ENCODE results near the gene TUBGCP6.

The TUBGCP6 gene

GRCh38 chr22:50189849-50190181 is 55.0 kb downstream of the TUBGCP6 start:
- no peak for DNase-seq (ENCODE audit: low read depth)
- peak overlapping the region; percentile 56 for H3K4me3 ChIP-seq (ENCODE audit: low read depth, low read length)
- TF ChIP-seq MYC (IDR thresholded peaks at IDR 0.05; ENCODE audit: low read depth, low read length) (no peak), POLR2A (IDR thresholded peaks at IDR 0.05; ENCODE audit: extremely low read depth, insufficient read length) (no peak), MAX (IDR thresholded peaks at IDR 0.05; ENCODE audit: low read depth, low read length) (no peak), CTCF (IDR thresholded peaks at IDR 0.05; ENCODE audit: low read depth, low read length) (no peak)

GRCh38 chr22:50189184-50189848 is 55.5 kb downstream of the TUBGCP6 start:
- TF ChIP-seq POLR2A (IDR thresholded peaks at IDR 0.05; ENCODE audit: extremely low read depth, insufficient read length) (no peak), MAX (IDR thresholded peaks at IDR 0.05; ENCODE audit: low read depth, low read length) (no peak), MYC (IDR thresholded peaks at IDR 0.05; ENCODE audit: low read depth, low read length) (no peak), CTCF (IDR thresholded peaks at IDR 0.05; ENCODE audit: low read depth, low read length) (no peak)
- H3K4me3 ChIP-seq (ENCODE audit: low read depth, low read length) = no peak overlapping the region
- DNase-seq (ENCODE audit: low read depth) = no peak

- H3K4me3 ChIP-seq (ENCODE audit: low read depth, low read length) = no peak overlapping the region
- DNase-seq (ENCODE audit: low read depth) = no peak
Measured at GRCh38 chr22:50188356-50188755, 56.5 kb downstream of the TUBGCP6 start.

DNA sequence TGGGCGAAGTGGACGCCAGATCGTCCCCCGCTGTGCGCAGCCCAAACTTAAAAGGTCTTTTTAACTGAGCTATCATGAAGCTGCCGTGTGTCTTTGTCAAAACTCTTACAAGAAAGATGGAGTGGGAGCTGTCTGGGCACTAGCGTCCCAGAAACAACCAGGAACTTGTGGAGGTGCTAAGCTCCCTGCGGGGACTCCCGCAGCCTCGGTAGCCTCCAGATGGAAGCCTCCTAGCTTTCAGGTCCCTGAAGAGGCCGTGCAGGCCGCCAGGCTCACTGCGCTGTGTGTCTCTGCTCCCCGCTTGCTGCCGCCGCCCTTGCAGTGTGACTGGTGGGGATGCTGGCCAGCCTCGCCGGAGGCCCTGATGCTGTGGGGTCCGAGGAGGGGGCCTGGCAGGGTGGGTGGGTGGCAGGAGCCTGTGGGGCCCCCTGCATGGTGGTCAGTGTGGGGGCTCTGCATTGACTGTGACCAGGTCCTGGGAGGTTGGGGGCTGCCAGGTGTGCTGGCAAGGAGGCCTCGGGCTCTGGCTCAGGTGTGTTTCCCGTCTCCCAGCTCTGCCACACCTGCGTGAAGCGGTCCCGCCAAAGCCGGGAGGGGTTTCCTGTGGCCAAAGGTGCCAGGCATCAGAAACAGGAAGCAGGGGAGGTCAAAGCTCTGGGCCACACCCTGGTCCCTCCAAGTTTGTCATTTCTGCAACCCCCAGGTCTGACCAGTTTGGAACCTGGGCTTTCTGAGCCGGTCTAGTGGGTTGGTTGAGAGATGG is 57.9 kb downstream of the TUBGCP6 start:
- DNase-seq (ENCODE audit: low read depth) = no peak
- TF ChIP-seq MAX (IDR thresholded peaks at IDR 0.05; ENCODE audit: low read depth, low read length) = no peak
- no peak for TF ChIP-seq MYC (IDR thresholded peaks at IDR 0.05; ENCODE audit: low read depth, low read length)
- no peak for TF ChIP-seq CTCF (IDR thresholded peaks at IDR 0.05; ENCODE audit: low read depth, low read length)
- H3K4me3 ChIP-seq (ENCODE audit: low read depth, low read length) = peak overlapping the region; percentile 64

More at GRCh38 chr22:50188356-50188755, 56.5 kb downstream of the TUBGCP6 start:
- no peak for TF ChIP-seq POLR2A (IDR thresholded peaks at IDR 0.05; ENCODE audit: extremely low read depth, insufficient read length)
- no peak for TF ChIP-seq MYC (IDR thresholded peaks at IDR 0.05; ENCODE audit: low read depth, low read length)
- TF ChIP-seq CTCF (IDR thresholded peaks at IDR 0.05; ENCODE audit: low read depth, low read length) = no peak
- no peak for TF ChIP-seq MAX (IDR thresholded peaks at IDR 0.05; ENCODE audit: low read depth, low read length)

GRCh38 chr22:50186181-50186714 is 58.6 kb downstream of the TUBGCP6 start:
- no peak for TF ChIP-seq MYC (IDR thresholded peaks at IDR 0.05; ENCODE audit: low read depth, low read length)
- no peak for TF ChIP-seq POLR2A (IDR thresholded peaks at IDR 0.05; ENCODE audit: extremely low read depth, insufficient read length)
- no peak for TF ChIP-seq CTCF (IDR thresholded peaks at IDR 0.05; ENCODE audit: low read depth, low read length)
- no peak for TF ChIP-seq MAX (IDR thresholded peaks at IDR 0.05; ENCODE audit: low read depth, low read length)
- H3K4me3 ChIP-seq (ENCODE audit: low read depth, low read length) = peak overlapping the region; percentile 64
- no peak for DNase-seq (ENCODE audit: low read depth)
